IMR-90 (cell line): ENCODE measurements around the gene RALA. TPM values are rescaled to one million over a fixed set of nuclear protein-coding genes. Genes with fewer than 3 reads are reported as not detected.

ENCODE experiments used
- ATAC-seq: fragments of 200-7000 bp; cut with Tn5 transposase; 2 replicates; pipeline ENCODE4 v1.9.1; 2020; ENCODE audit warnings: low read depth, mild to moderate bottlenecking, moderate library complexity
- BruUV-seq: library from RNA; stranded (reverse); fragments of 400-500 nt; replicated peaks from 2 replicates; lab custom pipeline; 2021; lab: Mats Ljungman, UMichigan
- CTCF ChIA-PET: fragments of 300-600 bp; formaldehyde crosslinking; extraction: SDS; loops from one replicate; lab custom pipeline; 2021; ENCODE audit warnings: antibody characterized with exemption; lab: Yijun Ruan, JAX
- POLR2A ChIA-PET: fragments of 300-600 bp; sonication (Branson Sonifier 250); formaldehyde crosslinking; loops from one replicate; lab custom pipeline; 2022; ENCODE audit warnings: antibody characterized with exemption; ENCODE audit not compliant: unreplicated experiment; lab: Charles Lee
- DNase-seq: peaks from one replicate; pipeline ENCODE4 v3.0.0; 2013
- H2AFZ ChIP-seq: replicated peaks from 2 replicates; pipeline ENCODE3; 2013; ENCODE audit warnings: low read length, mild to moderate bottlenecking; ENCODE audit not compliant: poor library complexity
- H2AK5ac ChIP-seq: 2 replicates; pipeline ENCODE4 v1.6.1; 2013; ENCODE audit warnings: low read depth, low read length, inconsistent platforms
- H2AK9ac ChIP-seq: replicated peaks from 2 replicates; pipeline ENCODE3; 2013; ENCODE audit warnings: mild to moderate bottlenecking, low read depth, low read length, moderate library complexity; ENCODE audit not compliant: poor library complexity
- H2BK120ac ChIP-seq: 2 replicates; pipeline ENCODE4 v1.6.1; 2013; ENCODE audit warnings: low read depth, low read length, inconsistent platforms
- H2BK15ac ChIP-seq: 3 replicates; pipeline ENCODE4 v1.6.1; 2013; ENCODE audit warnings: low read depth, low read length, inconsistent platforms
- H2BK20ac ChIP-seq: 2 replicates; pipeline ENCODE4 v1.6.1; 2013; ENCODE audit warnings: low read depth, mild to moderate bottlenecking, inconsistent platforms, low read length, moderate library complexity
- H2BK5ac ChIP-seq: 2 replicates; pipeline ENCODE4 v1.6.1; 2013; ENCODE audit warnings: mild to moderate bottlenecking, low read depth, low read length, inconsistent platforms; ENCODE audit not compliant: poor library complexity, severe bottlenecking
- H3K14ac ChIP-seq: replicated peaks from 2 replicates; pipeline ENCODE4 v1.6.1; 2013; ENCODE audit warnings: low read depth, low read length, inconsistent platforms
- H3K18ac ChIP-seq: 2 replicates; pipeline ENCODE4 v1.6.1; 2013; ENCODE audit warnings: low read depth, low read length, control low read depth
- H3K23ac ChIP-seq: 2 replicates; pipeline ENCODE4 v1.6.1; 2013; ENCODE audit warnings: low read depth, low read length, inconsistent platforms
- H3K27ac ChIP-seq: 2 replicates; pipeline ENCODE4 v1.5.1; 2013; ENCODE audit warnings: mild to moderate bottlenecking, control low read depth, low read length; ENCODE audit not compliant: insufficient read depth
- H3K27me3 ChIP-seq: 2 replicates; pipeline ENCODE4 v1.6.1; 2013; ENCODE audit warnings: low read length; ENCODE audit not compliant: control insufficient read depth, insufficient read depth
- H3K36me3 ChIP-seq: 2 replicates; pipeline ENCODE4 v1.6.1; 2013; ENCODE audit warnings: low read length, mixed read lengths; ENCODE audit not compliant: control insufficient read depth, insufficient read depth
- H3K4ac ChIP-seq: 2 replicates; pipeline ENCODE4 v1.6.1; 2013; ENCODE audit warnings: low read depth, low read length, inconsistent platforms
- H3K4me1 ChIP-seq: 2 replicates; pipeline ENCODE4 v1.6.1; 2013; ENCODE audit warnings: low read length, mixed read lengths; ENCODE audit not compliant: control insufficient read depth, insufficient read depth
- H3K4me2 ChIP-seq: 2 replicates; pipeline ENCODE4 v1.6.1; 2013; ENCODE audit warnings: low read depth, mild to moderate bottlenecking, control low read depth, low read length, moderate library complexity
- H3K4me3 ChIP-seq: 2 replicates; pipeline ENCODE4 v1.5.1; 2013; ENCODE audit warnings: low read depth, mild to moderate bottlenecking, control low read depth, low read length, moderate library complexity; ENCODE audit not compliant: insufficient read depth
- H3K56ac ChIP-seq: 2 replicates; pipeline ENCODE4 v1.6.1; 2013; ENCODE audit warnings: low read length, inconsistent platforms; ENCODE audit not compliant: insufficient read depth; ENCODE audit errors: extremely low read depth
- H3K79me1 ChIP-seq, 2 experiments: 2 replicates each; pipeline ENCODE4 v1.6.1; 2013; ENCODE audit warnings: low read length in 2 of 2, inconsistent platforms in 1 of 2, low read depth in 1 of 2
- H3K9ac ChIP-seq: 2 replicates; pipeline ENCODE4 v1.6.1; 2013; ENCODE audit warnings: low read depth, low read length, control low read depth
- H3K9me1 ChIP-seq: 2 replicates; pipeline ENCODE4 v1.6.1; 2013; ENCODE audit warnings: low read length, inconsistent platforms; ENCODE audit not compliant: insufficient read depth
- H3K9me3 ChIP-seq: 2 replicates; pipeline ENCODE4 v1.6.1; 2013; ENCODE audit warnings: low read length; ENCODE audit not compliant: control insufficient read depth, insufficient read depth
- H4K20me1 ChIP-seq: 2 replicates; pipeline ENCODE4 v1.6.1; 2013; ENCODE audit warnings: low read length, inconsistent platforms; ENCODE audit not compliant: insufficient read depth
- H4K5ac ChIP-seq: 2 replicates; pipeline ENCODE4 v1.6.1; 2013; ENCODE audit warnings: mild to moderate bottlenecking, low read depth, low read length, control low read depth
- H4K8ac ChIP-seq, 2 experiments: 2 replicates each; pipeline ENCODE4 v1.6.1; 2013; ENCODE audit warnings: low read depth in 2 of 2, low read length in 2 of 2, control low read depth in 1 of 2, inconsistent platforms in 1 of 2
- H4K91ac ChIP-seq: 2 replicates; pipeline ENCODE4 v1.6.1; 2013; ENCODE audit warnings: low read depth, low read length, inconsistent platforms; ENCODE audit not compliant: insufficient read depth
- BHLHE40 ChIP-seq: fragments of 150-350 bp; IDR thresholded peaks from 2 replicates; pipeline ENCODE4 v1.6.1; 2016; ENCODE audit warnings: mild to moderate bottlenecking, low read depth, low read length
- CEBPB ChIP-seq: IDR thresholded peaks from 2 replicates; pipeline ENCODE4 v1.6.1; 2012; ENCODE audit warnings: low read depth, low read length, improper control_type of control experiment
- CHD1 ChIP-seq: IDR thresholded peaks from 2 replicates; pipeline ENCODE4 v1.6.1; 2012; ENCODE audit warnings: low read depth, low read length, improper control_type of control experiment
- CTCF ChIP-seq: conservative IDR thresholded peaks from 2 replicates; pipeline ENCODE4 v1.5.1; 2012; ENCODE audit warnings: mild to moderate bottlenecking, low read depth, low read length, improper control_type of control experiment
- FOS ChIP-seq: fragments of 150-350 bp; IDR thresholded peaks from 2 replicates; pipeline ENCODE4 v1.6.1; 2016; ENCODE audit warnings: low read depth, low read length
- MAFK ChIP-seq: IDR thresholded peaks from 2 replicates; pipeline ENCODE4 v1.6.1; 2012; ENCODE audit warnings: low read depth, low read length, improper control_type of control experiment
- MAZ ChIP-seq: IDR thresholded peaks from 2 replicates; pipeline ENCODE4 v1.6.1; 2012; ENCODE audit warnings: low read depth, mild to moderate bottlenecking, low read length, improper control_type of control experiment, moderate library complexity, borderline replicate concordance
- MXI1 ChIP-seq: IDR thresholded peaks from 2 replicates; pipeline ENCODE4 v1.6.1; 2012; ENCODE audit warnings: low read depth, mild to moderate bottlenecking, low read length, moderate library complexity, borderline replicate concordance
- NFE2L2 ChIP-seq: fragments of 150-350 bp; IDR thresholded peaks from 2 replicates; pipeline ENCODE4 v1.6.1; 2016; ENCODE audit warnings: low read depth, mild to moderate bottlenecking, low read length
- POLR2A ChIP-seq: IDR thresholded peaks from 2 replicates; pipeline ENCODE4 v1.6.1; 2012; ENCODE audit warnings: mild to moderate bottlenecking, low read depth, low read length
- RAD21 ChIP-seq: IDR thresholded peaks from 2 replicates; pipeline ENCODE4 v1.6.1; 2012; ENCODE audit warnings: low read length, improper control_type of control experiment
- RCOR1 ChIP-seq: IDR thresholded peaks from 2 replicates; pipeline ENCODE4 v1.6.1; 2012; ENCODE audit warnings: mild to moderate bottlenecking, low read length, improper control_type of control experiment; ENCODE audit not compliant: insufficient replicate concordance
- RFX5 ChIP-seq: IDR thresholded peaks from 2 replicates; pipeline ENCODE4 v1.8.0; 2012; ENCODE audit warnings: low read depth, mild to moderate bottlenecking, low read length, moderate library complexity
- SMC3 ChIP-seq: fragments of 150-350 bp; IDR thresholded peaks from 2 replicates; pipeline ENCODE4 v1.6.1; 2016; ENCODE audit warnings: low read depth, mild to moderate bottlenecking, antibody characterized with exemption, low read length, moderate library complexity
- WGBS, 2 experiments: methylation state at CpG; one replicate each; pipeline versions ENCODE4 v1.1.5 to v1.1.7; 2013; ENCODE audit warnings: missing lambda C conversion rate in 2 of 2; ENCODE audit not compliant: insufficient read length in 1 of 2; ENCODE audit errors: extremely low coverage in 2 of 2; 5-methylcytosine and 5-hydroxymethylcytosine counted together
- dilution Hi-C: fragments of 300-500 bp; cut with HindIII; formaldehyde crosslinking; loops from one replicate; pipeline ENCODE4 v1.14.3; 2018; ENCODE audit warnings: low sequenced_read_pairs; ENCODE audit not compliant: unreplicated experiment
- in situ Hi-C: fragments of 300-500 bp; cut with MboI; formaldehyde crosslinking; loops from 3 replicates; pipeline ENCODE4 v1.14.3; 2019; ENCODE audit warnings: low sequenced_read_pairs, inconsistent platforms, mixed read lengths
- intact Hi-C: fragments of 100-400 bp; cut with micrococcal nuclease; formaldehyde crosslinking; loops from 2 replicates; pipeline ENCODE4 v1.10.0; 2022
- polyA plus RNA-seq, 3 experiments: library from polyadenylated mRNA; depleted of rRNA; stranded (reverse); fragments of >200 nt; gene quantifications; 2 replicates each; pipeline ENCODE4 v1.2.3, GENCODE V29; 2012; ENCODE audit warnings: low replicate concordance in 1 of 3
- total RNA-seq: library from RNA; depleted of rRNA; stranded (reverse); fragments of >200 nt; gene quantifications from 2 replicates; pipeline ENCODE4 v1.2.3, GENCODE V29; 2012
- TF ChIP-seq, protein P1 (sequence below): fragments of 150-350 bp; IDR thresholded peaks from 2 replicates; pipeline ENCODE4 v1.6.1; 2016; ENCODE audit warnings: low read depth, mild to moderate bottlenecking, low read length, moderate library complexity, borderline replicate concordance
- TF ChIP-seq, protein P2 (sequence below): fragments of 150-350 bp; IDR thresholded peaks from 2 replicates; pipeline ENCODE4 v1.6.1; 2017; ENCODE audit warnings: mild to moderate bottlenecking, antibody characterized with exemption, low read length, low read depth

The RALA gene
- total and polyA plus RNA-seq, 2 of the 4 experiments (the other 2 are of a cell fraction) = 7.7 to 20.5 TPM

GRCh38 chr7:39614299-39614698, 9.1 kb upstream of the RALA start:
- peak overlapping the region; percentile 85; the same call in 1 of the 3 replicates for H2BK15ac ChIP-seq
- H3K27me3 ChIP-seq = no peaks in the 10 kb centered on the region
- H2BK120ac ChIP-seq = 0 out of 2 replicates have a peak overlapping the region, but pooled peaks have one; percentile 21
- DNase-seq (no peak), ATAC-seq (no peak)
- no peak overlapping the region for H3K56ac ChIP-seq
- H3K4me1 ChIP-seq = peaks cover 12% of the 10 kb centered on the region
- POLR2A ChIA-PET = no interaction called here
- H3K18ac ChIP-seq = no peak overlapping the region
- no peaks in the 10 kb centered on the region for H3K9me3 ChIP-seq
- H4K5ac ChIP-seq = no peak overlapping the region
- in situ Hi-C loops (no loop called here), dilution Hi-C loops (no loop called here), intact Hi-C loops (no loop called here)
- H2BK5ac ChIP-seq = no peak overlapping the region
- peaks cover 2% of the 10 kb centered on the region; the same call in 1 of the 2 replicates for H3K9me1 ChIP-seq
- no CpG with 5 or more reads among the region's 2 CpGs for WGBS, 2 experiments
- peak overlapping the region in 1 of 2 experiments; percentile 12; a peak in 1 of 4 replicates for H4K8ac ChIP-seq
- peak overlapping the region; percentile 69 for H2AK5ac ChIP-seq
- CTCF ChIA-PET = no interaction called here
- no peaks in the 10 kb centered on the region for H3K36me3 ChIP-seq
- H3K79me1 ChIP-seq = peaks cover 4 to 6% of the 10 kb centered on the region in 2 experiments; a peak in 2 of 4 replicates
- no peak overlapping the region for H3K9ac ChIP-seq
- H3K14ac ChIP-seq = peak overlapping the region; percentile 50; the same call in 1 of the 2 replicates
- H3K23ac ChIP-seq = no peak overlapping the region
- no peak overlapping the region for H4K91ac ChIP-seq
- H2AFZ ChIP-seq = no peak overlapping the region
- TF ChIP-seq, protein P1, sequence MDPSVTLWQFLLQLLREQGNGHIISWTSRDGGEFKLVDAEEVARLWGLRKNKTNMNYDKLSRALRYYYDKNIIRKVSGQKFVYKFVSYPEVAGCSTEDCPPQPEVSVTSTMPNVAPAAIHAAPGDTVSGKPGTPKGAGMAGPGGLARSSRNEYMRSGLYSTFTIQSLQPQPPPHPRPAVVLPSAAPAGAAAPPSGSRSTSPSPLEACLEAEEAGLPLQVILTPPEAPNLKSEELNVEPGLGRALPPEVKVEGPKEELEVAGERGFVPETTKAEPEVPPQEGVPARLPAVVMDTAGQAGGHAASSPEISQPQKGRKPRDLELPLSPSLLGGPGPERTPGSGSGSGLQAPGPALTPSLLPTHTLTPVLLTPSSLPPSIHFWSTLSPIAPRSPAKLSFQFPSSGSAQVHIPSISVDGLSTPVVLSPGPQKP = no peak
- TF ChIP-seq MXI1 = no peak
- no peak for TF ChIP-seq CEBPB
- no peak for TF ChIP-seq POLR2A
- TF ChIP-seq BHLHE40 = no peak
- no peak for TF ChIP-seq NFE2L2
- TF ChIP-seq FOS = no peak
- TF ChIP-seq CHD1 = no peak
- no peak for TF ChIP-seq MAFK
- TF ChIP-seq, protein P2, sequence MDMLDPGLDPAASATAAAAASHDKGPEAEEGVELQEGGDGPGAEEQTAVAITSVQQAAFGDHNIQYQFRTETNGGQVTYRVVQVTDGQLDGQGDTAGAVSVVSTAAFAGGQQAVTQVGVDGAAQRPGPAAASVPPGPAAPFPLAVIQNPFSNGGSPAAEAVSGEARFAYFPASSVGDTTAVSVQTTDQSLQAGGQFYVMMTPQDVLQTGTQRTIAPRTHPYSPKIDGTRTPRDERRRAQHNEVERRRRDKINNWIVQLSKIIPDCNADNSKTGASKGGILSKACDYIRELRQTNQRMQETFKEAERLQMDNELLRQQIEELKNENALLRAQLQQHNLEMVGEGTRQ = no peak
- TF ChIP-seq CTCF = no peak
- no peak for TF ChIP-seq RFX5
- no peak for TF ChIP-seq RAD21
- no peak for TF ChIP-seq SMC3
- TF ChIP-seq MAZ = no peak
- TF ChIP-seq RCOR1 = no peak
- no peaks in the 10 kb centered on the region for H4K20me1 ChIP-seq
- peak overlapping the region; percentile 61; the same call in 1 of the 2 replicates for H2BK20ac ChIP-seq
- H3K4me3 ChIP-seq = no peak overlapping the region
- no peak overlapping the region for H2AK9ac ChIP-seq
- H3K4ac ChIP-seq = peak overlapping the region; percentile 46
- no peak overlapping the region for H3K4me2 ChIP-seq
- H3K27ac ChIP-seq = no peak overlapping the region
- BruUV-seq = no TSS peak
